PFSK-1 (cell line): ENCODE data around the gene EML4.

Source experiments
- FOXP2 ChIP-seq: optimal IDR thresholded peaks from 2 replicates; pipeline ENCODE3; 2011; ENCODE audit warnings: borderline replicate concordance, control low read depth, inconsistent platforms; ENCODE audit not compliant: insufficient read depth; ENCODE audit errors: extremely low read length, extremely low read depth
- POLR2AphosphoS5 ChIP-seq: IDR thresholded peaks from 2 replicates; pipeline ENCODE4 v1.6.1; 2012; ENCODE audit warnings: low read depth, mild to moderate bottlenecking, control low read depth, low read length, moderate library complexity
- REST ChIP-seq, 2 experiments: IDR thresholded peaks; 2 replicates each; pipeline versions ENCODE4 v1.6.1 to v1.8.0; 2011 to 2012; ENCODE audit warnings: low read depth in 2 of 2, low read length in 2 of 2, control low read depth in 1 of 2, inconsistent platforms in 1 of 2, mild to moderate bottlenecking in 1 of 2, moderate library complexity in 1 of 2; ENCODE audit not compliant: insufficient read depth in 1 of 2
- SIN3A ChIP-seq: IDR thresholded peaks from 2 replicates; pipeline ENCODE4 v1.6.1; 2012; ENCODE audit warnings: mild to moderate bottlenecking, low read length, moderate library complexity, borderline replicate concordance; ENCODE audit not compliant: insufficient read depth
- TAF1 ChIP-seq: IDR thresholded peaks from 2 replicates; pipeline ENCODE4 v1.6.1; 2012; ENCODE audit warnings: low read length, control low read depth, borderline replicate concordance; ENCODE audit not compliant: insufficient read depth

- no peak for TF ChIP-seq REST (IDR thresholded peaks at IDR 0.05; ENCODE audit: insufficient read depth in 1 of 2, low read depth in 2 of 2, low read length in 2 of 2)
- no peak for TF ChIP-seq POLR2AphosphoS5
- no peak for TF ChIP-seq SIN3A
- no peak for TF ChIP-seq FOXP2
- TF ChIP-seq TAF1, result no peak
Measured at GRCh38 chr2:42359965-42360483, 190.9 kb downstream of the EML4 start.
